Measurements from ENCODE around the gene MAPT.
A peak's percentile ranks its signal among the peaks of the same experiment; 100 is the strongest.
"Not testable (repeated sequence)": the region's sequence is repeated elsewhere in the genome, so short reads cannot be mapped to it uniquely, and the experiment has no call there.

Gene MAPT

GRCh38 chr17:45894022-45894784 is at the start of gene MAPT:
MAPT (plus strand) TSS chr17:45894554; CDS start chr17:45962338, 67,784 bp downstream.
- DNase-seq: peak; percentile 82

- no peak for DNase-seq
These were observed 49.5 kb upstream of the MAPT start, which contains the start of gene SPPL2C for GRCh38 chr17:45844695-45845375. SPPL2C (plus strand) TSS chr17:45844881; CDS start chr17:45844907, 26 bp downstream.

- no peak for DNase-seq
These were observed 48.8 kb upstream of the MAPT start for GRCh38 chr17:45845376-45846185.

- DNase-seq: no peak
These were observed 48.1 kb upstream of the MAPT start for GRCh38 chr17:45846223-45846622.

GRCh38 chr17:45846646-45847045 is 47.7 kb upstream of the MAPT start:
- DNase-seq: no peak

GRCh38 chr17:45847101-45847500 is 47.3 kb upstream of the MAPT start:
- no peak for DNase-seq

GRCh38 chr17:45847747-45848146 is 46.6 kb upstream of the MAPT start:
- DNase-seq: no peak

- no peak for DNase-seq
These were observed 45.9 kb upstream of the MAPT start for GRCh38 chr17:45848405-45848804.

- DNase-seq: no peak
These were observed 45.4 kb upstream of the MAPT start for GRCh38 chr17:45848868-45849535.

- DNase-seq: no peak
These were observed 44.8 kb upstream of the MAPT start for GRCh38 chr17:45849536-45849990.

- no peak for DNase-seq
These were observed 44.3 kb upstream of the MAPT start for GRCh38 chr17:45850011-45850410.

GRCh38 chr17:45850468-45850867 is 43.9 kb upstream of the MAPT start:
- DNase-seq: no peak

- no peak for DNase-seq
These were observed 43.3 kb upstream of the MAPT start for GRCh38 chr17:45851022-45851421.

- DNase-seq: no peak
These were observed 42.9 kb upstream of the MAPT start for GRCh38 chr17:45851464-45851863.

GRCh38 chr17:45851873-45852272 is 42.5 kb upstream of the MAPT start:
- DNase-seq: no peak

GRCh38 chr17:45852535-45853297 is 41.6 kb upstream of the MAPT start:
- peak; percentile 65 for DNase-seq

- DNase-seq: no peak
These were observed 40.1 kb upstream of the MAPT start for GRCh38 chr17:45854209-45854608.

- no peak for DNase-seq
These were observed 38.5 kb upstream of the MAPT start for GRCh38 chr17:45855691-45856336.

- DNase-seq: no peak
These were observed 36.2 kb upstream of the MAPT start for GRCh38 chr17:45857977-45858708.

- DNase-seq: no peak
These were observed 33.2 kb upstream of the MAPT start for GRCh38 chr17:45861165-45861564.

GRCh38 chr17:45862127-45862526 is 32.2 kb upstream of the MAPT start:
- DNase-seq: not testable (repeated sequence)

Data from activated naive CD4-positive, alpha-beta T cell treated with Interleukin-2 at 50 U/mL for 16 hours (primary cell).